HG03175 (cell line): ENCODE measurements around the gene TPPP.

Experiments used
- ATAC-seq: cut with Tn5 transposase; IDR thresholded peaks from one replicate; pipeline ENCODE4 v1.9.1; 2021; ENCODE audit warnings: mild to moderate bottlenecking, moderate library complexity; ENCODE audit not compliant: unreplicated experiment

Gene TPPP

GRCh38 chr5:666816-667498 is 26.2 kb downstream of the TPPP start:
- no peak for ATAC-seq

DNA sequence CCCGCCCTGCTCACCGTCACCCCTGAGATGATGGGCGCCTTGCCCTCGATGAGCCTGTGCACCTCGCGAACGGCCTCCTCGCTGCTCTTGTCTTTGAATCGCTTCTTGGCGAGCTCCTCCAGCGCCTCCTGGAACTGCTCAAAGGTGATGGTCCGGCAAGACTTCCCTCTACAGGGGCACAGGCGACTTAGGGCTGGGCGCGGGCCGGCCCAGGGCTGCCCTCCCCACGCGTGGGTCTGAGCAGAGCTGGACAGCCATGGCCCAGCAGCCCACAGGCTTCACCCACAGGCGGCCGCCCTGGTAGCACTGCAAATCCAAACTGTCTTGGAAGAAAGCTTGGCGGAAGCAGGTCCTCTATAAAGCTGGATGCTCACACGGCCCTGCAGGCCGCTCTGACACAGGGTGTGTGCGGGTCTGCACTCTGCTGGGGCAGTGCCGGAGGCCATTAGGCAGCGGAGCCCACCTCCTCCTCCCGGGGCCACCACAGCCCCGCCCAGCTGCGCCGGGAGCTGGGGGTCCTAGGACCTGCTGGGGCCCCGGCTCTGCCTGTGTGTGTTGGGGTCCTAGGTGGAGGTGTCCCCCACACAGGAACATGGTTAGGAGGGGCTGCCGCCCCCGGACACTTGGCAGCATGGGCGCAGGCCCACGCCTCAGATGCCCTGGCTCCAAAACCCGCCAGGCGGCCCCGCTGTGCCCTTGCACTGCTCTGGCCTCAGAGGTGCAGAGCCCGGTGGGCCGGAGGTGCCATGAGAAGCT is 27.0 kb downstream of the TPPP start:
- no peak for ATAC-seq

DNA sequence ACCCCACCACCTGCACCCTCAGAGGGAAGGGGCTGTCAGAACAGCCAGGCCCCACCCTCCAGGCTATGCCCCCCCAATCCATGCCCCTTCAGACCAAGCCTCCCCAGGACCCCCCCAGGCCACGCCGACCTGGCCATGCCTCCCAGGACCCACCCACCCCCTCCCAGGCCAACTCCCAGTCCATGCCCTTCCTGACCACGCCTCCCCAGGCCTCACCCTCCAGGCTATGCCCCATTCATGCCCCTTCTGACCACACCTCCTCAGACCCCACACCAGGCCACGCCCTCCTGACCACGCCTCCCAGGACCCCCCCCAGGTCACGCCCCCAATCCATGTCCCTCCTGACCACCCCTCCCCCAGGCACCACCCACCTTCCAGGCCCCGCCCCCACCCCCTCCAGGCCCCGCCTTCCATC is 27.6 kb downstream of the TPPP start:
- no peak for ATAC-seq

DNA sequence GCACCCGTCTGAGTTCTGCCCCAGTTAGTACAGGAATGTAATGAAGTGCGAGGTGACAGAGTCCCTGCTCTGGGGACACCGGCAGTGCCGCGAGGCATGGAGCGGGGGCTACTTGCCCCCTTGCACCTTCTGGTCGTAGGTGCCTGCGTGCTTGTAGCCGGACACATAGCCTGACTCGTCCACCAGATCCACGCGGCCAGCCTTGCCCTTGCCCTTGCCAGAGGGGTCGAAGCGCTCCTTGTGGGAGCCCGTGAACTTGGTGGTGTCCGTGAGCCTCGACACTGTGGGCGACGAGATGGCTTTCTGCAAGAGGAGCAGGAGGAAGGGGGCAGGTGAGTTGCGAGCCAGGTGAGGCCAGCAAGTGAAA is 28.2 kb downstream of the TPPP start:
- ATAC-seq, result no peak

DNA sequence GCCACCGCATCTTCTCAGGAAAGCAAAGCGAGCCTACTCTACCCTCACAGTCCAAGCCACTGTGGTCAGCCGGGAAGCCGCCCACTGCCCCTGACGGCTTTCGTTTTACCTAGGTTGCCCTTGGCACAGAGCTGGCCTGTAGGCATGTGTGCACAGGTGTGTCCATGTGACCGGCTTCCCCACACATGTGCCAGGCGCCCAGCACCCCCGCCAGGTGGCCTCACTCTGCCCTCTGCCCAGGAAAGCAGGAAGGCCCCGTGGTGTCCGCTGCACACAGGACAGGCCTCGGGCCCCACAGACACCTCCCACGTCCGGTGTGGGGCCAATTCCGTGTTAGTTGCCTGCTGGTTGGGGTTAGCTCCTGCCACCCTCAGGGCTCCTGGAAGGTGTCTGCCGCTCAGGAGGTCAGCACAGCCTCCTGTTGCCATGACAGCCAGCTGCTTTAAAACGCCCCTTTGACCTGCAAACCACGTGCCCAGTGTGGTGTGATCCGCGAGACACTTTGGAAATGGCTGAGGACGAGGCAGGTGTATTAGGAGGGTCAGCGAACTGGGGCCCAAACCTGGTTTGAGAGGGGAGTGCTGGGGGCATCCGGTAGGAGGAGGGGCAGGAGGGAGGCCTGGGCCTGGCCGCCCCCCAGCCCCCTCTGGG is 28.7 kb downstream of the TPPP start:
- no peak for ATAC-seq

- ATAC-seq, result no peak
Measured at GRCh38 chr5:663436-664342, 29.5 kb downstream of the TPPP start.

DNA sequence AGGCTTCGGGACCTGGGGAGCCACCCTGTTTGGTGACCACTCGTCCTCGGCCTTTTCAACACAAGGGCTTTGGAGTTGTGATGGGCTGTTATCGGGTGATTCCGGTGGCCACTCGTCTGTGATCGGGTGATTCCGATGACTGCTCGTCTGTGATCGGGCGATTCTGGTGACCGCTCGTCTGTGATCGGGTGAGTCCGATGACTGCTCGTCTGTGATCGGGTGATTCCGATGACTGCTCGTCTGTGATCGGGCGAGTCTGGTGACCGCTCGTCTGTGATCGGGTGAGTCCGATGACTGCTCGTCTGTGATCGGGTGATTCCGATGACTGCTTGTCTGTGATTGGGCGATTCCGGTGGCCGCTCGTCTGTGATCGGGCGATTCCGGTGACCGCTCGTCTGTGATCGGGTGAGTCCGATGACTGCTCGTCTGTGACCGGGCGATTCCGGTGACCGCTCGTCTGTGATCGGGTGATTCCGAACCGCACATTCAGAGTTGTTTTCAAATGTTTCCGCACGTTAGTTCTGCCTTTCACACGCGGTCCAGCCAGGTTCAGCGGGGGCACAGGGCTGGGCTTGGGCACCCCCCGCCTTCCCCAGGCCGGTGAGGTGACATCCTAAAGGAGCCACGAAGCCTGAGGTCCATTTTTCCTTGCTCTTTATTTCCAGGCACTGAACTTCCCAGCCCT is 30.3 kb downstream of the TPPP start:
- ATAC-seq, result no peak

DNA sequence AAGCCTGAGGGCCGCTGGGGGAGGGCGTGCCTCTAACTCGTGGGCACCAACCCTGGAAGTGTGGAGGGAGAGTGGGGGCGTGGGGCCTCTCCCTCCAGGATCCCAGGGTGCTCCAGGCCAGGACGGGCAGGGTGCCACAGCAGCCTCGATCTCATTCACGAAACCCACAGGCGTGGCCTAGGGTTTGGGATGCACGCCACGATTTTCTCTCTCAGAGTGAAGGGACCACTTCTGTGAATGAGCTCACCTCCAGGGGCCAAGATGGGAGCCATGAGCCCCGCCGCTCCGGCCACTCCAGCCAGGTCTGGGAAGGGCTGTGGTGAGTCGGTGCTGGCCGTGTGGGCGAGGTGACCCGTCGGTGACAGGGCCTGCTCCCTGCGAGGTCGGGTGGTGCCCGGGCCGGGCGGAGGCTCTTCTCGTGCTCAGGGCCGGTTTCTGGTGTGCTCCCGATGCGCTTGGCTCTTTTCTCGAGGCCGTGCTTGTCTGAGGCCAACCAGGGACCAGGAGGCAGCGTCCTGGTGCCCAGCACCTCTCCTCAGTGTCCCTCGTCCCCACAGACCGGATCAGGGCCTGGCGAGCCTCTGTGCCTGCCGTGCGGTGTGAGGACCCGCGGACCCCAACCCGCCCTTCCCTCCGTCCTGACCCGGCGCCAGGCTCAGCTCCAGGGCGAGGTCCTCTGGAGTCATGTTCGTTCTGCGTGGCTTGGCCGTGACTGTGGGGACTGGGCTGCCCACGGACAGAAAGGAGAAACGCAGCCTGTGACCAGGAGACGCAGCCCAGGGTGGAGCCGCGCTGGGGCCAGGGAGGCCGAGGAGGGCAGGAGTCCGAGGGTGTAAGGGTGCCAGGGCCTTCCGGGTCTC is 31.0 kb downstream of the TPPP start:
- no peak for ATAC-seq

DNA sequence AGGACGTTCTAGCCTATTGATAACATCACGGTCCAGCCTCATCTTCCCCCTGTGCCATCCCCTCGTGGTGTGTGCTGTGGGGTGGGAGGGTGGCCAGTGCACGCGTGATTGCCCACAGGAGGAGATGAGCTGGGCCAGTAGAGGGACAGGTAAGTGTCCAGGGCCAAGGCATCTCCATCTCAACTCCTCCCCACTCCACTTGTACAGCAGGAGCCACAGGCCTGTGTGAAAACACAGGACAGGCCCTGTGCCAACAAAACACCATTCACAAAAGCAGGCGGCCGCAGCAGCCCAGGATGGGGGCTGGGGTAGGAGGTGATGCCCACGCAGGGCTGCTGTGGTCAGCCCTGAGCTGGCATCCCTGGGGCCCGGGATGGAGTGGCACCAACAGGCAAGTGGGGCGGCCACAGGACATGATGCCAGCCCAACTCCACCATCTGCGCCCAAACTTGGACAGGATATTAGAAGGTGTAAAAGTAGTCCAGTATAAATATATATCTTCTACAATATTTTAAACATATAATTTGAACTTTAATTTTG is 32.6 kb downstream of the TPPP start:
- no peak for ATAC-seq

- no peak for ATAC-seq
Measured at GRCh38 chr5:659496-660263, 33.5 kb downstream of the TPPP start.

DNA sequence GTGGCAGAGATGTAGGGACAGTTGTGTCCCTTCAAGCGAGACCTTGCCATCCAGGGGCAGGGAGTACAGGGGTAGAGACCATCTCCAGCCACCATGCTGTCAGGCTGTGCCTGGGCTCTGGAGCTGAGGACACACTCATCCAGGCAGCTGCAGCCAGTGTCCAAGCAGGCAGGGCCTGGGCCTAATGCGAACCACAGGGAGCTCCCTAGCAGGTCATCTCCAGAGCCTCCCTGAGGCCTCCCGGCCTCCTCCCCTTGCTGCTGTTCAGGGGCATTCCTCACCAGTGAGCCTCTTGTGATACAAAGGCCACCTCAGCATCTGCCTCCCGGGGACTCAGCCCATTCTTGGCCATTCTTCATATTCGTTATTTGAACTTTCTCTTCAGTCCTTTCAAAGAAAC is 35.0 kb downstream of the TPPP start:
- no peak for ATAC-seq

DNA sequence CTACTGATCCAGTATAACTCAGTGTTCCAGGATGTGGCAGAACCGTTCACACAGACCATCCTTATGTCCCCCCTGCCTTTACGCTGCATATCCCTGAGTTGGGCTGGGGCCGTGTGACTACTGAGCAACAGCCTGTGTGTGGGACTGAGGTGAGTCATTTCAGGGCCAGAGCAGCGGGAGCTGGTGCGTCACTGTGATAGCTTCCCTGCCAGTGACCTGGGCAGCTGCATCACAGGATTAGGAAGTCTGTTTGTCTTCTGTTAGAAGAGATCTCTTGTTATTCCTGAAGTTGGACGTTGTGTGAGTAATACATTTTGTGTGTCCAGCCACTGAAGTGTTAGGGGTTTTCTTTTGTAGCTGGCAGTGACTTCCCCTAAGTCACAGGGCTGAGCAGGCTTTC is 35.6 kb downstream of the TPPP start:
- ATAC-seq, result no peak

DNA sequence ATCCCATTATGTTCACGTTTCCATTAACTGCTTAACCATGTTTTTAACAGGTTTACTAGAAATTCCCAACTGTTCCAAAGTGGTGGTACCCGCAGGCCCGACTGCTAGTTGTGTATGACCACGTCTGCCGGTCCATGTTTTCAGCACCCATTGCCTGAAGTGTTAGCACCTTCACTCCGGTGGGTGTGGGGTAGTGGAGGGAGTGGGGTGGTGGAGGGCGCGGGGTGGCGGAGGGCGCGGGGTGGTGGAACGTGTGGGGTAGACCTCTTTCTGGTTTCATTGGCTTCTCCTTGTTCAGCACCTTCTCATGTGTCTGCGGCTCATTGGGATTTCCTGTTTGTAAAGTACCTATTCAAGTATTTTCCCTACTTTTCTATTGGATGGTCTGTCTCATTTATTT is 37.7 kb downstream of the TPPP start:
- ATAC-seq, result no peak

- no peak for ATAC-seq
Measured at GRCh38 chr5:654071-654778, 38.9 kb downstream of the TPPP start.

DNA sequence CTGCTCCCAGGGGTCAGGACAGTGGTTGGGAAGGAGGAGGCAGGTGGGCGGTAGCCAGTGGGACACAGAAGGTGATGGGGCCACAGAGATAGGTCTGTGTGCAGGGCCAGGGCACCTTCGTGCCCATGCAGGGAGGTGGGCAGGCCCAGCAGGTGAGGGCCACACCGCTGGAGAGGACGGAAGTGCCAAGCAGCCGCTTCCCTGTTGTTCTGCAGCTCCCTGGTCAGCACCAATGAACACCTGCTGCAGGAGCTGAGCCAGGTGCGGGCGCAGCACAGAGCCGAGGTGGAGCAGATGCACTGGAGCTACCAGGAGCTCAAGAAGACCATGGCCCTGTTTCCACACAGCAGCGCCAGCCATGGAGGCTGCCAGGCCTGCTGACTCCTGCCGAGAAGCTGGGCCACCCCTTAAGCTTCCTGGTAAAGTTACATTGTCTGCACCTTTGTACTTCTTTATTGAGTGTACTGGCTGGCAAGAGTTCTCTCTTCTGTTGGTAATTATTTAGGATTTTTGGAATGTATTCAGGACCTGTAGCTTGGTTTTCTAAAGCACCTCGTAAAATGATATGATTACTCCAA is 40.3 kb downstream of the TPPP start:
- ATAC-seq, result no peak

DNA sequence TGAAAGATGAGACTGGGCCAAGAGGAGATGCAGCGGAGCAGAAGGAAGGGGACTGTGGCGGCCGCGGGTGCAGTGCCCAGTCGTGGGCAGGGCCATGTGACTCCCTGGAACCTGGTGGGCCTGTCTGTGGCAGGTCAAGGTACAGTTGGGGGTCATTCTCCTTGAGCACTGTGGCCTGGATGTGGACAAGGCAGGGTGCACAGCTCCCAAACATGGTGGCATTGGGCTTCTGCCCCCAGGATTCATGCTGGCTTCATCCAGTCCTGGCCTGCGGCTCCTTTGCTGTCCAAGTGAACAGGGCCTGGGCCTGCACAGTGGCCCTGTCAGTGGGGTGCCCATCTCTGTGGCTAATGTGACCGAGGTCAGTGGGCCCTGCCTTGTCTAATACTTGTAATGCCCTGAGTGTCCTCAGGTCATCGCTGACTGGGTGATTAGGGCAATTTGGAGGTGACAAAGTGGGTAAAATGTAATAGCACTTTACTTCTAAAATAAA is 41.1 kb downstream of the TPPP start:
- no peak for ATAC-seq

DNA sequence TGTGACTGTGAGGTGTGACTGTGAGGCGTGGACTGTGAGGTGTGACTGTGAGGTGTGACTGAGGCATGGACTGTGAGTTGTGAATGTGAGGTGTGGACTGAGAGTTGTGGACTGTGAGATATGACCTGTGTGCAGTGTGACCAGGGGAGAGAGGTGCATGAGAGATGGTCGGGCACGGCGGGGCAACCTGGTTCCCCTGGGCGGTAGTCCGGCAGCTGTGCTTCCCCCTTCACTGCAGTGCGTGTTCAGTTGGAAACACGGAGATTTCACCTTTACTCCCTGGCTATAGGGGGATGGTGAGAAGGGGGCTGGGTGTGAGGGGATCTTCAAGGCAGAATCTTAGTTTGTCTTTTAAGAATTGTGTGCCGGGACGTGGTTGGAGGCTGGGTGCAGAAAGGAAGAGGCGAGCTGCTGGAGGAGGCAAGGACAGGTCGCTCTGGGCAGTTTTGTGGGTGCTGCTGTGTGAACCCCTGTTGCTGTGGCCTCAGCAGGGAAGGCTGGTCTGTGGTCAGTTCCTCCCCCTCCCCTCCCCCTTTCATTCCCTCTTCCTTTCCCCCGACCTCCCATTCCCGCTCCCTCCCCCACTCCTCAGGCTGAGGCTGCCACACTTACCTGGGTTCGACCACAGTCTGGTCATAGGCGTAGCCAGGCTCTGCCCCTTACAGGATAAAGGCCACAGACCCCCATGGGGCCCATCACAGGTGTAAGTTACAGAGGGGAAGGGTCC is 41.7 kb downstream of the TPPP start:
- ATAC-seq, result no peak
